Measurements from ENCODE around the gene ETFA.
"Not testable (repeated sequence)": the region's sequence is repeated elsewhere in the genome, so short reads cannot be mapped to it uniquely, and the experiment has no call there.

- not testable (repeated sequence) for TF ChIP-seq ISL1 (CRISPR knock-in tag; IDR thresholded peaks at IDR 0.05); RARB (CRISPR knock-in tag; IDR thresholded peaks at IDR 0.05); PATZ1 (CRISPR knock-in tag; IDR thresholded peaks at IDR 0.05; ENCODE audit: borderline replicate concordance); ZC3H10 (CRISPR knock-in tag; IDR thresholded peaks at IDR 0.05); TOX (CRISPR knock-in tag; IDR thresholded peaks at IDR 0.05; ENCODE audit: borderline replicate concordance); CSRNP3 (CRISPR knock-in tag; IDR thresholded peaks at IDR 0.05); BACH2 (CRISPR knock-in tag; IDR thresholded peaks at IDR 0.05; ENCODE audit: borderline replicate concordance); CREB5 (CRISPR knock-in tag; IDR thresholded peaks at IDR 0.05; ENCODE audit: low read depth); ARNTL (CRISPR knock-in tag; IDR thresholded peaks at IDR 0.05; ENCODE audit: borderline replicate concordance, low read depth); ZNF8 (CRISPR knock-in tag; IDR thresholded peaks at IDR 0.05); ZNF70 (CRISPR knock-in tag; IDR thresholded peaks at IDR 0.05); TSHZ2 (CRISPR knock-in tag; IDR thresholded peaks at IDR 0.05); ZFP3 (CRISPR knock-in tag; IDR thresholded peaks at IDR 0.05); SNAI2 (CRISPR knock-in tag; IDR thresholded peaks at IDR 0.05)
Observed at GRCh38 chr15:76297951-76298350, 13.3 kb downstream of the ETFA start.
